ENCODE results near the gene TIPIN. TPM values are rescaled to one million over a fixed set of nuclear protein-coding genes. Genes with fewer than 3 reads are reported as not detected.
"Not testable (repeated sequence)": the region's sequence is repeated elsewhere in the genome, so short reads cannot be mapped to it uniquely, and the experiment has no call there.

TIPIN gene
- total and polyA plus RNA-seq, 3 donors from 2014 or later = 20.7 to 36.8 (median 31.7) TPM

DNA sequence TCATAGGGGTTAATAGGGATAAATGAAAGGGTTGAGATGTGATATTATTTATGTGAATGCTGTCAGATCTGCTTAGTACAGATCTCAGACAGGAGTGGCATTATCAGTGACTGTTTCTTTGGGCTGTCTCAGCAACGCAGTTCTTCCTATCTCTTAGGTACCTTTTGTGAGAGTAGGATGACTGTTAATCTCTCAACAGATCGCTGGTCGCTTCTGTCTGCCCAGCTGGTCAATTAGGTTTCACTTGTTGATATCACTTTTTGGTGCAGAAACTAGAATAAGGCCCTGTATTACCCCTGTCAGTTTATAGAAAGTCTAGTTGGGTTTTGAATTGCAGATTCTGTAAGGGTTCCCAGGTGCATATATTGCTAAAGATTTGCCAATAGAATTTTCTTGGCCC is 46.7 kb downstream of the TIPIN start:
- H3K36me3 ChIP-seq (ENCODE audit: low read depth, missing control alignments) = no peaks in the 10 kb centered on the region
- WGBS, 2 donors = 68 to 74% methylated on average over 3 of the region's 3 CpGs

DNA sequence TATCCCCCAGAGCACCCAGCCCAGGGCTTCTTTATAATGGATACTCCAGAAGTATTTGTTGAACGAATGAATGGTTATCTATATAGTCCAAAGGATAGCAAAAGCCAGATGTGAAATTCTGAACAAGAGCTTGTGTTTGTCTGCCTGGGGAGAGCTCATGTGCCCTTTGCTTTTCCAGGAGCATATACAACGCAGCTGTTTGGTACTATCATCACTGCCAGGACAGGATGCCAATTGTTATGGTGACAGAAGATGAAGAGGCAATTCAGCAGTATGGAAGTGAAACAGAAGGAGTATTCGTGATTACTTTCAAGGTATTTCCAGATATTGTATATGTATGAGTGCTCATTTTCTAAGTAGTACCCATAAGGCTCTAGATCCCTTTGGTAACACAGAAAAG is 48.0 kb downstream of the TIPIN start:
- H3K4me1 ChIP-seq = no peaks in the 10 kb centered on the region
- intact Hi-C loops (cut with DNase I; ENCODE audit: low total_unique reads) = no loop called here
- no peaks in the 10 kb centered on the region for H3K27me3 ChIP-seq
- WGBS, 2 donors = 91 to 94% methylated on average over 3 of the region's 3 CpGs
- DNase-seq = no peak
- no peak for TF ChIP-seq POLR2A (IDR thresholded peaks at IDR 0.05)
- TF ChIP-seq, protein P1, sequence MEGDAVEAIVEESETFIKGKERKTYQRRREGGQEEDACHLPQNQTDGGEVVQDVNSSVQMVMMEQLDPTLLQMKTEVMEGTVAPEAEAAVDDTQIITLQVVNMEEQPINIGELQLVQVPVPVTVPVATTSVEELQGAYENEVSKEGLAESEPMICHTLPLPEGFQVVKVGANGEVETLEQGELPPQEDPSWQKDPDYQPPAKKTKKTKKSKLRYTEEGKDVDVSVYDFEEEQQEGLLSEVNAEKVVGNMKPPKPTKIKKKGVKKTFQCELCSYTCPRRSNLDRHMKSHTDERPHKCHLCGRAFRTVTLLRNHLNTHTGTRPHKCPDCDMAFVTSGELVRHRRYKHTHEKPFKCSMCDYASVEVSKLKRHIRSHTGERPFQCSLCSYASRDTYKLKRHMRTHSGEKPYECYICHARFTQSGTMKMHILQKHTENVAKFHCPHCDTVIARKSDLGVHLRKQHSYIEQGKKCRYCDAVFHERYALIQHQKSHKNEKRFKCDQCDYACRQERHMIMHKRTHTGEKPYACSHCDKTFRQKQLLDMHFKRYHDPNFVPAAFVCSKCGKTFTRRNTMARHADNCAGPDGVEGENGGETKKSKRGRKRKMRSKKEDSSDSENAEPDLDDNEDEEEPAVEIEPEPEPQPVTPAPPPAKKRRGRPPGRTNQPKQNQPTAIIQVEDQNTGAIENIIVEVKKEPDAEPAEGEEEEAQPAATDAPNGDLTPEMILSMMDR (IDR thresholded peaks at IDR 0.05) = no peak
- H3K4me3 ChIP-seq = no peak overlapping the region
- H3K27ac ChIP-seq = no peak overlapping the region
- no peaks in the 10 kb centered on the region for H3K36me3 ChIP-seq (ENCODE audit: low read depth, missing control alignments)
- H3K9me3 ChIP-seq = no peaks in the 10 kb centered on the region

More for the DNA sequence above, 46.7 kb downstream of the TIPIN start:
- TF ChIP-seq, protein P1 (IDR thresholded peaks at IDR 0.05) = no peak
- TF ChIP-seq POLR2A (IDR thresholded peaks at IDR 0.05) = no peak
- no peaks in the 10 kb centered on the region for H3K9me3 ChIP-seq
- no peaks in the 10 kb centered on the region for H3K4me1 ChIP-seq
- no peak overlapping the region for H3K27ac ChIP-seq
- no peak overlapping the region for H3K4me3 ChIP-seq
- intact Hi-C loops (cut with DNase I; ENCODE audit: low total_unique reads) = no loop called here
- no peaks in the 10 kb centered on the region for H3K27me3 ChIP-seq
- DNase-seq = no peak

DNA sequence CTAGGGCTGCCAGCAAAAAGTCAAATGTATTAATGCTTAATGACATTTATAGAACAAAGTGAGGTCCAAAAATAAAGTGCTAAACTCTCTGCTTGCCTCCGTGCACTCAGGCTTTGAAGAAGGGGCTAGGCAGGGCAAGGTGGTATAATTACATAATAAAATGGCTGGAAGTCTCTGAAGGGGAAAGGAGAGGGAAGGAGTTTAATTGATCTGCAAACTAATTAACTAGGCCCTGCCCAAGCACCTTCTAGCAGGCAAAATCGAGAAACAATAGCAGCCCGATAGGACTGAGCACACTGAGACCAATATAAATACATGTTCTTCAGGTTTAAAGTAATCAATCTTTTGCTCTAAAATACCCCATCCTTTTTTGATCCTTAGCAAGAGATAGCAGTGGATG is 50.1 kb downstream of the TIPIN start:
- Histone ChIP-seq H3K4me1 (no peaks in the 10 kb centered on the region), H3K9me3 (no peaks in the 10 kb centered on the region), H3K27ac (no peak overlapping the region), H3K4me3 (no peak overlapping the region), H3K27me3 (no peaks in the 10 kb centered on the region), H3K36me3 (ENCODE audit: low read depth, missing control alignments) (no peaks in the 10 kb centered on the region)
- 81 to 84% methylated on average over 3 of the region's 3 CpGs for WGBS, 2 donors
- intact Hi-C loops (cut with DNase I; ENCODE audit: low total_unique reads) = no loop called here
- no peak for DNase-seq
- TF ChIP-seq POLR2A (IDR thresholded peaks at IDR 0.05) = no peak
- TF ChIP-seq, protein P1 (IDR thresholded peaks at IDR 0.05) = no peak

DNA sequence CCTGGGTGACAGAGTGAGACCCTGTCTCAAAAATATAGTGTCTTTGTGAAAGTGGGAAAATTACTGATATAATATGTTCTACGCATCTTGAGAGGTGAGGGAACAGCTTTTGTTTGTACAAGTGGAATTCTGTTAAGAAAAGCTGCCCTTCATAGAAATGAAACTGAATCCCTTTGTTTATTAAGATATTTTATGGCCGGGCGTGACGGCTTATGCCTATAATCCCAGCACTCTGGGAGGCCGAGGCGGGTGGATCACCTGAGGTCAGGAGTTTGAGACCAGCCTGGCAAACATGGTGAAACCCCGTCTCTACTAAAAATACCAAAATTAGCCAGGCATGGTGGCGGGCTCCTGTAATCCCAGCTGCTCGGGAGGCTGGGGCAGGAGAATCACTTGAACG is 52.1 kb downstream of the TIPIN start:
- H3K36me3 ChIP-seq (ENCODE audit: low read depth, missing control alignments); H3K4me3 ChIP-seq; H3K27ac ChIP-seq; H3K4me1 ChIP-seq; H3K27me3 ChIP-seq; DNase-seq; intact Hi-C loops (cut with DNase I; ENCODE audit: low total_unique reads); H3K9me3 ChIP-seq: not testable (repeated sequence)
- WGBS, 2 donors = 93 to 95% methylated on average over 10 of the region's 10 CpGs

DNA sequence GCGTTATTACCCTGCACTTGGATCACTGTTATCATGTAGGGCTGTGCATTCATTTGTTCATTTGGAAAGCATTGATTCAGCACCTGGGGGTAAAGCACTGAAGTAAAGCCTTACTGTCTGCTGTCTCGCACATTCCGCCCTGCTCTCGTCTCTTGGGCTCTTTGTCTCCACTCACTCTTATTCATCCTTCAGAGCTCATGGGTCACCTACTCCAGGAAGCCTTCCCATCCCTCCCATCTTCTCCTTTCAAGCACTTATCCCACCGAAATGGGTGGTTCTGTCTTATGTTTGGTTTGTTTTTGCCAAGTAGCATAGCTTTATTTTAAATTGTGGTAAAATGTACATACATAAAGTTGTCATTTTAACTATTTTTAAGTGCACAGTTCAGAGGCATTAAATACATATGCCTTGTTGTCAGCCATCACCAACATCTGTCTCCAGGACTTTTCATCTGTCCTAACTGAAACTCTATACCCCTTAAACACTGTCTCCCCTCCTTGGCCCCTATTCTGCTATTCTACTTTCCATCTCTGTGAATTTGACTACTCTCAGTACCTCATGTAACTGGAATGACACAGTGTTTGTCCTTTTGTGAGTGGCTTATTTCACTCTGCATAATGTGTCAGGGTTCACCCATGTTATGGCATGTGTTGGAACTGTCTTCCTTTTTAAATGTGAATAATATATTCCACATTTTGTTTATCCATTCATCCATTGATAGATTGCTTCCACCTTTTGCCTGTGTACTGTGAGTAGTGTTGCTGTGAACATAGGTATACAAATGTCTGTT is 53.8 kb downstream of the TIPIN start:
- 78 to 90% methylated on average over 5 of the region's 5 CpGs for whole genome bisulfite sequencing, 2 donors
- DNase-seq = no peak
- Histone ChIP-seq H3K36me3 (ENCODE audit: low read depth, missing control alignments) (no peaks in the 10 kb centered on the region), H3K4me1 (no peaks in the 10 kb centered on the region), H3K27me3 (no peaks in the 10 kb centered on the region), H3K4me3 (no peak overlapping the region), H3K9me3 (no peaks in the 10 kb centered on the region), H3K27ac (no peak overlapping the region)
- TF ChIP-seq POLR2A (IDR thresholded peaks at IDR 0.05) = no peak
- TF ChIP-seq, protein P1 (IDR thresholded peaks at IDR 0.05) = no peak
- intact Hi-C loops (cut with DNase I; ENCODE audit: low total_unique reads) = no loop called here
